Brain microvascular endothelial cell (primary cell): ENCODE results near the gene NELL2.

Experiments used
- DNase-seq: peaks from one replicate; pipeline ENCODE4 v3.0.0-alpha.2; 2020
- H3K27ac ChIP-seq: fragments of 250-450 bp; sonication (Bioruptor Pico); 2 replicates; pipeline ENCODE4 v1.5.1; 2020; ENCODE audit warnings: mild to moderate bottlenecking, moderate library complexity
- H3K27me3 ChIP-seq: fragments of 250-450 bp; sonication (Bioruptor Pico); replicated peaks from 2 replicates; pipeline ENCODE4 v1.5.1; 2020; ENCODE audit warnings: mild to moderate bottlenecking
- H3K36me3 ChIP-seq: fragments of 250-450 bp; sonication (Bioruptor Pico); replicated peaks from 2 replicates; pipeline ENCODE4 v1.5.1; 2020; ENCODE audit warnings: mild to moderate bottlenecking
- H3K4me3 ChIP-seq: 2 replicates; pipeline ENCODE4 v1.5.1; 2011; ENCODE audit warnings: low read depth, mild to moderate bottlenecking, control low read depth, low read length, moderate library complexity
- CTCF ChIP-seq: IDR thresholded peaks from 2 replicates; pipeline ENCODE4 v1.5.1; 2011; ENCODE audit warnings: low read depth, mild to moderate bottlenecking, moderate library complexity, low read length, control low read depth, inconsistent platforms; ENCODE audit errors: missing control alignments
- in situ Hi-C: cut with HindIII; loops from 2 replicates; pipeline ENCODE4 v1.10.0; 2017; ENCODE audit warnings: low sequenced_read_pairs, low pct_ligation_motif_present

NELL2 gene

GRCh38 chr12:44464180-44464579 is 411.9 kb downstream of the NELL2 start:
- no peaks in the 10 kb centered on the region for H3K27me3 ChIP-seq
- DNase-seq: no peak
- in situ Hi-C loops: no loop called here
- H3K36me3 ChIP-seq: no peaks in the 10 kb centered on the region
- no peak overlapping the region for H3K4me3 ChIP-seq
- H3K27ac ChIP-seq: no peak overlapping the region
- no peak for TF ChIP-seq CTCF

GRCh38 chr12:44462729-44463128 is 413.4 kb downstream of the NELL2 start:
- Histone ChIP-seq H3K27ac (no peak overlapping the region), H3K36me3 (no peaks in the 10 kb centered on the region), H3K4me3 (no peak overlapping the region), H3K27me3 (no peaks in the 10 kb centered on the region)
- DNase-seq: no peak
- TF ChIP-seq CTCF: no peak
- in situ Hi-C loops: no loop called here

DNA sequence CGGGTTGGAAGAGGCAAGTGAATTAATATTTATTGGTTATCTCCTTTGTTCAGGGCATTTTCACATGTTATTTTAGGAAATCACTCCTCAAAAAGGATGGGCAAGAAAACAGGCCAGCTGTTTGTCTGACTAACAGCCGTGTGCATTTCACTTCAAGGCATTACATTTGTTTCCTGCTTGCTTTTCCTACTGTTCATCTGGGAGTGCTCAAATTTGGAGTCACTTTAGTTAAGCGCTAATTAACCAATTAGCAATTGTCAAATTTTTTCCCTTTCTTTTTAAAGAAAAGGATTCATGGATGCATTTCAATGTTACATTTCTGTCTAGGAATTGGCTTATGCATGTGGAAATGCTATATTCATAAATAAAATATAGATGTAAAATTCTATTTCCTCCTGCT is 415.9 kb downstream of the NELL2 start:
- Histone ChIP-seq H3K27me3 (no peaks in the 10 kb centered on the region), H3K36me3 (no peaks in the 10 kb centered on the region), H3K4me3 (no peak overlapping the region), H3K27ac (no peak overlapping the region)
- no peak for DNase-seq
- in situ Hi-C loops: no loop called here
- TF ChIP-seq CTCF: no peak

GRCh38 chr12:44459569-44459968 is 416.5 kb downstream of the NELL2 start:
- no peaks in the 10 kb centered on the region for H3K36me3 ChIP-seq
- in situ Hi-C loops: no loop called here
- no peaks in the 10 kb centered on the region for H3K27me3 ChIP-seq
- no peak for TF ChIP-seq CTCF
- no peak for DNase-seq
- no peak overlapping the region for H3K4me3 ChIP-seq
- H3K27ac ChIP-seq: no peak overlapping the region
